Measurements from ENCODE around the gene PTCH2.

Gene PTCH2

GRCh38 chr1:44855742-44856141, 12.7 kb upstream of the PTCH2 start:
- H3K18ac ChIP-seq (ENCODE audit: low read depth in 1 of 2, low read length in 2 of 2) = no peak overlapping the region

GRCh38 chr1:44854970-44855369, 11.9 kb upstream of the PTCH2 start:
- H3K27ac ChIP-seq (ENCODE audit: low read length, poor library complexity, severe bottlenecking) = no peak overlapping the region

More at GRCh38 chr1:44855742-44856141, 12.7 kb upstream of the PTCH2 start:
- Histone ChIP-seq H2BK120ac (ENCODE audit: low read depth, low read length) (no peak overlapping the region), H2AK5ac (ENCODE audit: low read length, severe bottlenecking) (no peak overlapping the region), H3K9me3 (ENCODE audit: control insufficient read depth, low read length) (no peaks in the 10 kb centered on the region), H2AFZ (ENCODE audit: low read depth, low read length) (no peak overlapping the region), H3K27ac (ENCODE audit: low read length, poor library complexity, severe bottlenecking) (no peak overlapping the region), H2BK12ac (ENCODE audit: low read length in 2 of 2) (no peak overlapping the region), H4K91ac (ENCODE audit: low read length) (no peak overlapping the region), H3K4me3 (ENCODE audit: insufficient read depth in 1 of 2, low read depth in 1 of 2, low read length in 2 of 2) (no peak overlapping the region), H3K27me3 (ENCODE audit: control insufficient read depth in 1 of 2, insufficient read depth in 1 of 2, low read length in 2 of 2) (no peaks in the 10 kb centered on the region), H3K79me1 (replicated peaks; ENCODE audit: low read length, poor library complexity, severe bottlenecking) (no peaks in the 10 kb centered on the region), H3K36me3 (ENCODE audit: control insufficient read depth in 1 of 2, insufficient read depth in 2 of 2, low read depth in 1 of 2, low read length in 2 of 2) (peaks cover 5 to 54% of the 10 kb centered on the region in 2 experiments), H2BK5ac (ENCODE audit: low read depth, low read length, poor library complexity, severe bottlenecking) (no peak overlapping the region), H3K23ac (ENCODE audit: low read length in 2 of 2) (no peak overlapping the region), H3K9ac (ENCODE audit: low read length) (no peak overlapping the region), H4K8ac (ENCODE audit: low read length) (no peak overlapping the region), H3K4me1 (ENCODE audit: control insufficient read depth, insufficient read depth, low read depth, low read length) (no peaks in the 10 kb centered on the region), H3K4ac (ENCODE audit: low read depth in 1 of 2, low read length in 2 of 2) (no peak overlapping the region), H3K14ac (ENCODE audit: low read length in 2 of 2) (no peak overlapping the region), H3K4me2 (ENCODE audit: low read length, poor library complexity, severe bottlenecking) (no peak overlapping the region), H2BK15ac (ENCODE audit: low read depth, poor library complexity, severe bottlenecking) (no peak overlapping the region)
- DNase-seq = no peak
- WGBS = 96% methylated on average over 6 of the region's 7 CpGs

GRCh38 chr1:44853201-44853600, 10.1 kb upstream of the PTCH2 start:
- WGBS = 100% methylated on average over 5 of the region's 6 CpGs
- Histone ChIP-seq H3K27ac (ENCODE audit: low read length, poor library complexity, severe bottlenecking) (no peak overlapping the region), H3K23ac (ENCODE audit: low read length in 2 of 2) (no peak overlapping the region), H3K36me3 (ENCODE audit: control insufficient read depth in 1 of 2, insufficient read depth in 2 of 2, low read depth in 1 of 2, low read length in 2 of 2) (peaks cover 13 to 60% of the 10 kb centered on the region in 2 experiments), H2BK120ac (ENCODE audit: low read depth, low read length) (no peak overlapping the region), H3K4me1 (ENCODE audit: control insufficient read depth, insufficient read depth, low read depth, low read length) (no peaks in the 10 kb centered on the region), H3K4me3 (ENCODE audit: insufficient read depth in 1 of 2, low read depth in 1 of 2, low read length in 2 of 2) (no peak overlapping the region), H3K4ac (ENCODE audit: low read depth in 1 of 2, low read length in 2 of 2) (no peak overlapping the region), H3K14ac (ENCODE audit: low read length in 2 of 2) (no peak overlapping the region), H3K9ac (ENCODE audit: low read length) (no peak overlapping the region), H4K8ac (ENCODE audit: low read length) (no peak overlapping the region), H3K4me2 (ENCODE audit: low read length, poor library complexity, severe bottlenecking) (no peak overlapping the region), H2BK12ac (ENCODE audit: low read length in 2 of 2) (no peak overlapping the region), H2AFZ (ENCODE audit: low read depth, low read length) (no peak overlapping the region), H2BK15ac (ENCODE audit: low read depth, poor library complexity, severe bottlenecking) (no peak overlapping the region), H2BK5ac (ENCODE audit: low read depth, low read length, poor library complexity, severe bottlenecking) (no peak overlapping the region), H3K27me3 (ENCODE audit: control insufficient read depth in 1 of 2, insufficient read depth in 1 of 2, low read length in 2 of 2) (no peaks in the 10 kb centered on the region), H2AK5ac (ENCODE audit: low read length, severe bottlenecking) (no peak overlapping the region), H4K91ac (ENCODE audit: low read length) (no peak overlapping the region), H3K18ac (ENCODE audit: low read depth in 1 of 2, low read length in 2 of 2) (no peak overlapping the region), H3K9me3 (ENCODE audit: control insufficient read depth, low read length) (no peaks in the 10 kb centered on the region), H3K79me1 (replicated peaks; ENCODE audit: low read length, poor library complexity, severe bottlenecking) (no peaks in the 10 kb centered on the region)
- DNase-seq = no peak

More at GRCh38 chr1:44854970-44855369, 11.9 kb upstream of the PTCH2 start:
- DNase-seq = no peak
- H2BK12ac ChIP-seq (ENCODE audit: low read length in 2 of 2) = no peak overlapping the region
- H3K18ac ChIP-seq (ENCODE audit: low read depth in 1 of 2, low read length in 2 of 2) = no peak overlapping the region
- H3K9me3 ChIP-seq (ENCODE audit: control insufficient read depth, low read length) = no peaks in the 10 kb centered on the region
- H4K91ac ChIP-seq (ENCODE audit: low read length) = no peak overlapping the region
- H3K4me3 ChIP-seq (ENCODE audit: insufficient read depth in 1 of 2, low read depth in 1 of 2, low read length in 2 of 2) = no peak overlapping the region
- H3K9ac ChIP-seq (ENCODE audit: low read length) = no peak overlapping the region
- no peak overlapping the region for H3K23ac ChIP-seq (ENCODE audit: low read length in 2 of 2)
- H3K36me3 ChIP-seq (ENCODE audit: control insufficient read depth in 1 of 2, insufficient read depth in 2 of 2, low read depth in 1 of 2, low read length in 2 of 2) = peaks cover 13 to 60% of the 10 kb centered on the region in 2 experiments
- no peak overlapping the region for H2AFZ ChIP-seq (ENCODE audit: low read depth, low read length)
- H3K27me3 ChIP-seq (ENCODE audit: control insufficient read depth in 1 of 2, insufficient read depth in 1 of 2, low read length in 2 of 2) = no peaks in the 10 kb centered on the region
- no peak overlapping the region for H3K4me2 ChIP-seq (ENCODE audit: low read length, poor library complexity, severe bottlenecking)
- H2BK15ac ChIP-seq (ENCODE audit: low read depth, poor library complexity, severe bottlenecking) = no peak overlapping the region
- H3K79me1 ChIP-seq (replicated peaks; ENCODE audit: low read length, poor library complexity, severe bottlenecking) = no peaks in the 10 kb centered on the region
- no peak overlapping the region for H3K14ac ChIP-seq (ENCODE audit: low read length in 2 of 2)
- H3K4me1 ChIP-seq (ENCODE audit: control insufficient read depth, insufficient read depth, low read depth, low read length) = no peaks in the 10 kb centered on the region
- H2BK5ac ChIP-seq (ENCODE audit: low read depth, low read length, poor library complexity, severe bottlenecking) = no peak overlapping the region
- WGBS = 91% methylated on average over 1 of the region's 1 CpG
- H2BK120ac ChIP-seq (ENCODE audit: low read depth, low read length) = no peak overlapping the region
- no peak overlapping the region for H2AK5ac ChIP-seq (ENCODE audit: low read length, severe bottlenecking)
- no peak overlapping the region for H3K4ac ChIP-seq (ENCODE audit: low read depth in 1 of 2, low read length in 2 of 2)
- no peak overlapping the region for H4K8ac ChIP-seq (ENCODE audit: low read length)

GRCh38 chr1:44851308-44851707, 8.3 kb upstream of the PTCH2 start:
- no peak overlapping the region for H2BK120ac ChIP-seq (ENCODE audit: low read depth, low read length)
- no peak overlapping the region for H3K14ac ChIP-seq (ENCODE audit: low read length in 2 of 2)
- no peaks in the 10 kb centered on the region for H3K27me3 ChIP-seq (ENCODE audit: control insufficient read depth in 1 of 2, insufficient read depth in 1 of 2, low read length in 2 of 2)
- H2BK12ac ChIP-seq (ENCODE audit: low read length in 2 of 2) = no peak overlapping the region
- H2BK5ac ChIP-seq (ENCODE audit: low read depth, low read length, poor library complexity, severe bottlenecking) = no peak overlapping the region
- H3K36me3 ChIP-seq (ENCODE audit: control insufficient read depth in 1 of 2, insufficient read depth in 2 of 2, low read depth in 1 of 2, low read length in 2 of 2) = peaks cover 8 to 45% of the 10 kb centered on the region in 2 experiments
- H3K4ac ChIP-seq (ENCODE audit: low read depth in 1 of 2, low read length in 2 of 2) = no peak overlapping the region
- H3K4me2 ChIP-seq (ENCODE audit: low read length, poor library complexity, severe bottlenecking) = no peak overlapping the region
- no peak overlapping the region for H2AFZ ChIP-seq (ENCODE audit: low read depth, low read length)
- H3K23ac ChIP-seq (ENCODE audit: low read length in 2 of 2) = no peak overlapping the region
- no peak overlapping the region for H2AK5ac ChIP-seq (ENCODE audit: low read length, severe bottlenecking)
- H3K27ac ChIP-seq (ENCODE audit: low read length, poor library complexity, severe bottlenecking) = no peak overlapping the region
- no peaks in the 10 kb centered on the region for H3K9me3 ChIP-seq (ENCODE audit: control insufficient read depth, low read length)
- WGBS = no CpG with 5 or more reads among the region's 1 CpG
- no peaks in the 10 kb centered on the region for H3K79me1 ChIP-seq (replicated peaks; ENCODE audit: low read length, poor library complexity, severe bottlenecking)
- H2BK15ac ChIP-seq (ENCODE audit: low read depth, poor library complexity, severe bottlenecking) = no peak overlapping the region
- H3K9ac ChIP-seq (ENCODE audit: low read length) = no peak overlapping the region
- H4K8ac ChIP-seq (ENCODE audit: low read length) = no peak overlapping the region
- no peak overlapping the region for H3K4me3 ChIP-seq (ENCODE audit: insufficient read depth in 1 of 2, low read depth in 1 of 2, low read length in 2 of 2)
- DNase-seq = no peak
- H3K18ac ChIP-seq (ENCODE audit: low read depth in 1 of 2, low read length in 2 of 2) = no peak overlapping the region
- H3K4me1 ChIP-seq (ENCODE audit: control insufficient read depth, insufficient read depth, low read depth, low read length) = no peaks in the 10 kb centered on the region
- no peak overlapping the region for H4K91ac ChIP-seq (ENCODE audit: low read length)
